ENCODE measurements around the gene TSPAN17.
A peak's percentile ranks its signal among the peaks of the same experiment; 100 is the strongest.
"Not testable (repeated sequence)": the region's sequence is repeated elsewhere in the genome, so short reads cannot be mapped to it uniquely, and the experiment has no call there.

Gene TSPAN17
- total RNA-seq: 38.0 to 84.3 (median 76.0) reads per million in 4 experiments

- peak; percentile 96 for DNase-seq
Observed at GRCh38 chr5:176647030-176647842, at the start of gene TSPAN17. TSPAN17 (plus strand) TSS chr5:176647484; CDS start chr5:176647616, 132 bp downstream.

GRCh38 chr5:176599749-176600430 lies 47.4 kb upstream of the TSPAN17 start:
- DNase-seq: not testable (repeated sequence)

GRCh38 chr5:176601901-176602482 lies 45.3 kb upstream of the TSPAN17 start:
- DNase-seq: no peak

GRCh38 chr5:176603091-176603490 lies 44.2 kb upstream of the TSPAN17 start:
- DNase-seq: no peak

- no peak for DNase-seq
Observed at GRCh38 chr5:176606032-176606431, 41.3 kb upstream of the TSPAN17 start.

- no peak for DNase-seq
Observed at GRCh38 chr5:176606875-176607274, 40.4 kb upstream of the TSPAN17 start.

- no peak for DNase-seq
Observed at GRCh38 chr5:176608142-176608705, 39.1 kb upstream of the TSPAN17 start.

GRCh38 chr5:176608937-176609723 lies 38.2 kb upstream of the TSPAN17 start:
- DNase-seq: no peak

GRCh38 chr5:176609724-176610434 lies 37.4 kb upstream of the TSPAN17 start, which contains the start of gene GPRIN1:
GPRIN1 (minus strand) TSS chr5:176610156; CDS start chr5:176599834, 10,322 bp downstream.
- no peak for DNase-seq

GRCh38 chr5:176610435-176610773 lies 36.9 kb upstream of the TSPAN17 start:
- DNase-seq: no peak

- peak; percentile 26 for DNase-seq
Observed at GRCh38 chr5:176611435-176611834, 35.8 kb upstream of the TSPAN17 start.

GRCh38 chr5:176612008-176612407 lies 35.3 kb upstream of the TSPAN17 start:
- no peak for DNase-seq

GRCh38 chr5:176612855-176613254 lies 34.4 kb upstream of the TSPAN17 start:
- DNase-seq: no peak

- no peak for DNase-seq
Observed at GRCh38 chr5:176614805-176615478, 32.3 kb upstream of the TSPAN17 start.

GRCh38 chr5:176616511-176616910 lies 30.8 kb upstream of the TSPAN17 start:
- DNase-seq: no peak

GRCh38 chr5:176618783-176619182 lies 28.5 kb upstream of the TSPAN17 start:
- no peak for DNase-seq

GRCh38 chr5:176619203-176619568 lies 28.1 kb upstream of the TSPAN17 start:
- peak; percentile 68 for DNase-seq

- DNase-seq: no peak
Observed at GRCh38 chr5:176619569-176620332, 27.5 kb upstream of the TSPAN17 start.

GRCh38 chr5:176620333-176620981 lies 26.8 kb upstream of the TSPAN17 start:
- DNase-seq: no peak

GRCh38 chr5:176621661-176622079 lies 25.6 kb upstream of the TSPAN17 start:
- DNase-seq: no peak

All from effector CD8-positive, alpha-beta T cell (primary cell).